Transverse colon (tissue), 4 donors: ENCODE data around the gene LDLRAD4. TPM values are rescaled to one million over a fixed set of nuclear protein-coding genes. Genes with fewer than 3 reads are reported as not detected.

ENCODE experiments used
- DNase-seq: peaks from one replicate; pipeline ENCODE4 v3.0.0-alpha.2; 2019
- H3K27ac ChIP-seq, 4 donors: fragments of 200-600 bp; sonication (generic); 2 replicates each; pipeline ENCODE4 v1.5.1; 2016 to 2018; ENCODE audit warnings: inconsistent platforms in 4 of 4
- H3K27me3 ChIP-seq: fragments of 200-600 bp; sonication (generic); 2 replicates; pipeline ENCODE4 v1.5.1; 2017; ENCODE audit warnings: inconsistent platforms
- H3K36me3 ChIP-seq, 4 donors: fragments of 200-600 bp; sonication (generic); 2 replicates each; pipeline ENCODE4 v1.5.1; 2017 to 2019; ENCODE audit warnings: inconsistent platforms in 4 of 4
- H3K4me1 ChIP-seq, 4 donors: fragments of 200-600 bp; sonication (generic); 2 replicates each; pipeline ENCODE4 v1.5.1; 2017 to 2020; ENCODE audit warnings: inconsistent platforms in 4 of 4
- H3K4me3 ChIP-seq, 4 donors: fragments of 200-600 bp; sonication (generic); 1 replicate in 1 of 4; 2 replicates in 3 of 4; pipeline versions ENCODE4 v1.5.1 to v1.6.1; 2017 to 2019; ENCODE audit warnings: inconsistent platforms in 4 of 4
- H3K9me3 ChIP-seq, 2 donors: fragments of 200-600 bp; sonication (generic); 2 replicates each; pipeline ENCODE4 v1.5.1; 2017 to 2019; ENCODE audit warnings: inconsistent platforms in 2 of 2
- CTCF ChIP-seq, 5 experiments: fragments of 200-600 bp in 3 of 5; fragments of 450-650 bp in 2 of 5; sonication (generic) in 3 of 5; IDR thresholded peaks; 1 replicate in 2 of 5; 2 replicates in 3 of 5; pipeline ENCODE4 v1.5.1; 2016 to 2017; ENCODE audit warnings: antibody characterized with exemption in 5 of 5, inconsistent platforms in 3 of 5, mild to moderate bottlenecking in 2 of 5, moderate library complexity in 1 of 5
- EP300 ChIP-seq: sonication (generic); formaldehyde crosslinking; IDR thresholded peaks from one replicate; pipeline ENCODE4 v1.6.1; 2017; ENCODE audit warnings: antibody characterized with exemption, low read depth
- POLR2A ChIP-seq: fragments of 450-650 bp; IDR thresholded peaks from one replicate; pipeline ENCODE4 v1.6.1; 2016; ENCODE audit warnings: antibody characterized with exemption, mild to moderate bottlenecking, moderate library complexity
- POLR2AphosphoS5 ChIP-seq, 3 donors: sonication (generic); formaldehyde crosslinking; IDR thresholded peaks; one replicate each; pipeline ENCODE4 v1.6.1; 2016; ENCODE audit warnings: antibody characterized with exemption in 3 of 3
- WGBS, 2 donors: methylation state at CpG; one replicate each; pipeline ENCODE4 v1.1.5; 2018; ENCODE audit warnings: low coverage in 1 of 2; 5-methylcytosine and 5-hydroxymethylcytosine counted together
- in situ Hi-C, 4 donors: fragments of 200-750 bp; cut with MboI; loops; one replicate each; pipeline versions ENCODE4 v1.15.0 to v1.15.1; 2017; ENCODE audit warnings: low sequenced_read_pairs in 3 of 4, low pct_ligation_motif_present in 1 of 4, low pct_unique_long_range_greater_than_20kb in 1 of 4
- intact Hi-C: fragments of 100-400 bp; cut with DNase I; formaldehyde crosslinking; loops from one replicate; pipeline ENCODE4 v1.15.1; 2023; ENCODE audit warnings: low total_unique reads
- total RNA-seq, 4 donors: library from RNA; depleted of rRNA; stranded (reverse); fragments of >200 nt; gene quantifications; one replicate each; pipeline ENCODE4 v1.1.0, GENCODE V29; 2016

The LDLRAD4 gene
- total RNA-seq, 4 donors from 2014 or later: 34.8 to 277 (median 60.6) TPM

GRCh38 chr18:13239171-13239956 is 20.8 kb downstream of the LDLRAD4 start:
- DNase-seq: no peak
- 80 to 86% methylated on average over 5 to 13 of the region's 13 CpGs for WGBS, 2 donors
- in situ Hi-C loops: loop anchor here in 2 of 4 donors (25.0 kb wide), 3 partner anchors 98 to 148 kb away; no protein-coding TSS in a partner anchor

GRCh38 chr18:13240060-13240725 is 21.6 kb downstream of the LDLRAD4 start:
- in situ Hi-C loops: loop anchor here in 2 of 4 donors (25.0 kb wide), 3 partner anchors 97 to 147 kb away; no protein-coding TSS in a partner anchor
- no peak for DNase-seq
- peaks cover 0 to 12% (median 0%) of the 10 kb centered on the region in 4 donors for H3K4me1 ChIP-seq
- H3K36me3 ChIP-seq: no peaks in the 10 kb centered on the region
- no peak overlapping the region for H3K27ac ChIP-seq
- intact Hi-C loops: no loop called here
- 96% methylated on average over 15 of the region's 15 CpGs; no CpG with 5 or more reads in 1 of the 2 donors for WGBS, 2 donors
- TF ChIP-seq POLR2AphosphoS5 (IDR thresholded peaks at IDR 0.05): no peak
- no peak for TF ChIP-seq POLR2A
- no peak for TF ChIP-seq CTCF (IDR thresholded peaks at IDR 0.05)
- no peak for TF ChIP-seq EP300
- no peaks in the 10 kb centered on the region for H3K9me3 ChIP-seq
- no peak overlapping the region for H3K4me3 ChIP-seq
- H3K27me3 ChIP-seq: no peaks in the 10 kb centered on the region

More at GRCh38 chr18:13239171-13239956, 20.8 kb downstream of the LDLRAD4 start:
- H3K9me3 ChIP-seq: no peaks in the 10 kb centered on the region
- intact Hi-C loops: no loop called here
- H3K27ac ChIP-seq: no peak overlapping the region
- H3K4me1 ChIP-seq: peaks cover 0 to 13% (median 3%) of the 10 kb centered on the region in 4 donors
- H3K36me3 ChIP-seq: no peaks in the 10 kb centered on the region
- H3K4me3 ChIP-seq: no peak overlapping the region
- TF ChIP-seq EP300 (no peak), POLR2A (no peak), POLR2AphosphoS5 (IDR thresholded peaks at IDR 0.05) (no peak), CTCF (IDR thresholded peaks at IDR 0.05) (no peak)
- H3K27me3 ChIP-seq: no peaks in the 10 kb centered on the region

- H3K4me3 ChIP-seq: no peak overlapping the region
- intact Hi-C loops: no loop called here
- in situ Hi-C loops: loop anchor here in 2 of 4 donors (25.0 kb wide), 3 partner anchors 96 to 146 kb away; no protein-coding TSS in a partner anchor
- no peaks in the 10 kb centered on the region for H3K27me3 ChIP-seq
- H3K9me3 ChIP-seq: no peaks in the 10 kb centered on the region
- no peak for TF ChIP-seq CTCF (IDR thresholded peaks at IDR 0.05)
- no peak for TF ChIP-seq POLR2A
- no peak for TF ChIP-seq EP300
- no peak for TF ChIP-seq POLR2AphosphoS5 (IDR thresholded peaks at IDR 0.05)
- H3K27ac ChIP-seq: no peak overlapping the region
- no peaks in the 10 kb centered on the region for H3K36me3 ChIP-seq
- H3K4me1 ChIP-seq: peaks cover 0 to 5% (median 0%) of the 10 kb centered on the region in 4 donors
- DNase-seq: no peak
- WGBS, 2 donors: 94% methylated on average over 31 of the region's 31 CpGs; no CpG with 5 or more reads in 1 of the 2 donors
Measured at GRCh38 chr18:13241083-13241892, 22.7 kb downstream of the LDLRAD4 start.

GRCh38 chr18:13241893-13242175 is 23.3 kb downstream of the LDLRAD4 start:
- no peak for DNase-seq
- in situ Hi-C loops (loop anchor here in 2 of 4 donors (25.0 kb wide), 3 partner anchors 95 to 145 kb away; no protein-coding TSS in a partner anchor), intact Hi-C loops (no loop called here)
- Histone ChIP-seq H3K27ac (no peak overlapping the region), H3K9me3 (no peaks in the 10 kb centered on the region), H3K4me1 (no peaks in the 10 kb centered on the region), H3K4me3 (no peak overlapping the region), H3K36me3 (no peaks in the 10 kb centered on the region), H3K27me3 (no peaks in the 10 kb centered on the region)
- 93% methylated on average over 2 to 13 of the region's 13 CpGs for WGBS, 2 donors
- no peak for TF ChIP-seq CTCF (IDR thresholded peaks at IDR 0.05)
- TF ChIP-seq POLR2A: no peak
- no peak for TF ChIP-seq EP300
- TF ChIP-seq POLR2AphosphoS5 (IDR thresholded peaks at IDR 0.05): no peak
